Heart right ventricle (tissue), 16 donors: ENCODE results near the gene CLRN1. TPM values are rescaled to one million over a fixed set of nuclear protein-coding genes. Genes with fewer than 3 reads are reported as not detected.

ENCODE experiments used
- ATAC-seq, 8 donors: fragments of 200-7000 bp; cut with Tn5 transposase; one replicate each; pipeline ENCODE4 v1.9.1; 2020; ENCODE audit warnings: mild to moderate bottlenecking in 8 of 8, moderate library complexity in 8 of 8, moderate number of reproducible peaks in 1 of 8
- DNase-seq, 2 donors: peaks; one replicate each; pipeline ENCODE4 v3.0.0-alpha.2; 2020
- H3K27ac ChIP-seq, 10 donors: fragments of 200-600 bp; sonication (generic) in 2 of 10; one replicate each; pipeline versions ENCODE4 v1.5.0 to v1.8.0; 2020 to 2022; ENCODE audit warnings: mild to moderate bottlenecking in 3 of 10
- H3K27me3 ChIP-seq, 7 donors: fragments of 200-600 bp; one replicate each; pipeline ENCODE4 v1.8.0; 2021 to 2022; ENCODE audit warnings: mild to moderate bottlenecking in 2 of 7
- H3K36me3 ChIP-seq, 9 donors: fragments of 200-600 bp; sonication (generic) in 1 of 9; one replicate each; pipeline versions ENCODE4 v1.5.0 to v1.8.0; 2020 to 2022; ENCODE audit warnings: mild to moderate bottlenecking in 2 of 9
- H3K4me1 ChIP-seq, 9 donors: fragments of 200-600 bp; sonication (generic) in 1 of 9; one replicate each; pipeline versions ENCODE4 v1.5.0 to v1.8.0; 2020 to 2022; ENCODE audit warnings: mild to moderate bottlenecking in 4 of 9
- H3K4me3 ChIP-seq, 10 donors: fragments of 200-600 bp; sonication (generic) in 2 of 10; one replicate each; pipeline versions ENCODE4 v1.5.0 to v1.8.0; 2020 to 2022; ENCODE audit warnings: mild to moderate bottlenecking in 7 of 10, moderate library complexity in 2 of 10
- H3K9me3 ChIP-seq, 11 donors: fragments of 200-600 bp in 10 of 11; sonication (generic) in 2 of 11; one replicate each; pipeline versions ENCODE4 v1.5.0 to v1.8.0; 2013 to 2022; ENCODE audit warnings: mild to moderate bottlenecking in 2 of 11, control low read depth in 1 of 11, moderate library complexity in 1 of 11
- WGBS, 2 donors: extraction: QIAGEN DNeasy Blood & Tissue Kit; methylation state at CpG; one replicate each; pipeline ENCODE4 v1.1.7; 2013; ENCODE audit warnings: inconsistent platforms in 1 of 2; 5-methylcytosine and 5-hydroxymethylcytosine counted together
- intact Hi-C, 10 donors: fragments of 100-400 bp; cut with DNase I; formaldehyde crosslinking; loops; one replicate each; pipeline versions ENCODE4 v1.11.1 to v1.14.2; 2022
- polyA plus RNA-seq, 2 donors: library from polyadenylated mRNA; stranded (reverse); fragments of 200-250 nt; gene quantifications; one replicate each; pipeline ENCODE4 v1.2.3, GENCODE V29; 2013
- total RNA-seq, 10 donors: library from RNA; stranded (reverse); fragmentation: NEBNext Ultra II Directional in 3 of 10; extraction: Animal tissue kit (Norgen Biotek cat#: 25700) in 3 of 10; gene quantifications; one replicate each; pipeline versions ENCODE4 v1.2.1 to v1.2.4, GENCODE V29; 2021 to 2023
- TF ChIP-seq, protein P1 (sequence below), 9 donors: fragments of 200-600 bp; sonication (generic) in 2 of 9; IDR thresholded peaks; one replicate each; pipeline versions ENCODE4 v1.5.0 to v1.8.0; 2021 to 2022; ENCODE audit warnings: antibody characterized with exemption in 9 of 9, mild to moderate bottlenecking in 5 of 9, moderate library complexity in 1 of 9
- donor health status: Arrhythmogenic right ventricular cardiomyopathy.
- donor health status: ischemic (EF 13 %, LVEDD 7.1; RV severe dilation, severe dysfunction).
- donor health status: healthy with polysubstance abuse.
- donor health status: DM: no; HTN: yes; CAD: no.
- donor health status: DM: no; HTN: no; CAD: no.
- donor health status: ischemic (EF 25% LVEDD 6.9; RV normal size, moderate dysfunction).
- donor health status: ischemic (EF 25% LVEDD 5.7; RV mildly dilated, moderate dysfunction).
- donor health status: healthy.
- donor health status: DM: yes; HTN: yes; CAD: no.
- donor health status: Ischemic cardiomyopathy.
- donor health status: ischemic (EF 35%, LVEDD 5.7; RV mildly dilated, moderate dysfunction).
- donor health status: nonischemic (EF 11% LVEDD 7.7; RV severe dilation, severe dysfunction).
- donor health status: DM: yes; HTN: yes; CAD: no.
- donor health status: PGD.
- donor health status: ischemic (EF 29% LVEDD 5.4; RV normal size, mild dysfunction).
- donor health status: nonischemic (EF 23%, LVEDD 6.1; RV moderate dilation, normal function).

CLRN1 gene
- total and polyA plus RNA-seq, 12 donors: not detected

DNA sequence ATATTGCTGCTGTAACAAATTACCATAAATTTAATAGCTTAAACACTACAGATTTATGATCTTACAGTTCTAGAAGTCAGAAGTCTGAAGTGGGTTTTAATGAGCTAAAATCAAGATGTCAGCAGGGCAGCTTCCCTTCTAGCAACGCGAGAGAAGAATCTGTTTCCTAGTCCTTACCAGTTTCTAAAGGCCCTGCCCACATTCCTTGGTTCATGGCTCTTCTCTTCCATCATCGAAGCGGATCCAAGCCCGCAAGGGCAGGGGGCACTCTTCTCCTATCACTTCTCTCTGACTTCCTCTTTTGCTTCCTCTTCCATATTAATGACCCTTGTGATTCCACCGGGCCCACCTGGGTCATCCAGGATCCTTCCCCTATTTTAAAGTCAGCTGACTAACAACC, 83.4 kb downstream of the CLRN1 start:
- DNase-seq (no peak), ATAC-seq (no peak)
- 81 to 86% methylated on average over 6 of the region's 6 CpGs for WGBS, 2 donors
- TF ChIP-seq, protein P1, sequence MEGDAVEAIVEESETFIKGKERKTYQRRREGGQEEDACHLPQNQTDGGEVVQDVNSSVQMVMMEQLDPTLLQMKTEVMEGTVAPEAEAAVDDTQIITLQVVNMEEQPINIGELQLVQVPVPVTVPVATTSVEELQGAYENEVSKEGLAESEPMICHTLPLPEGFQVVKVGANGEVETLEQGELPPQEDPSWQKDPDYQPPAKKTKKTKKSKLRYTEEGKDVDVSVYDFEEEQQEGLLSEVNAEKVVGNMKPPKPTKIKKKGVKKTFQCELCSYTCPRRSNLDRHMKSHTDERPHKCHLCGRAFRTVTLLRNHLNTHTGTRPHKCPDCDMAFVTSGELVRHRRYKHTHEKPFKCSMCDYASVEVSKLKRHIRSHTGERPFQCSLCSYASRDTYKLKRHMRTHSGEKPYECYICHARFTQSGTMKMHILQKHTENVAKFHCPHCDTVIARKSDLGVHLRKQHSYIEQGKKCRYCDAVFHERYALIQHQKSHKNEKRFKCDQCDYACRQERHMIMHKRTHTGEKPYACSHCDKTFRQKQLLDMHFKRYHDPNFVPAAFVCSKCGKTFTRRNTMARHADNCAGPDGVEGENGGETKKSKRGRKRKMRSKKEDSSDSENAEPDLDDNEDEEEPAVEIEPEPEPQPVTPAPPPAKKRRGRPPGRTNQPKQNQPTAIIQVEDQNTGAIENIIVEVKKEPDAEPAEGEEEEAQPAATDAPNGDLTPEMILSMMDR (IDR thresholded peaks at IDR 0.05): no peak
- Histone ChIP-seq H3K27me3 (no peaks in the 10 kb centered on the region), H3K27ac (no peak overlapping the region), H3K4me3 (no peak overlapping the region), H3K9me3 (peaks cover 0 to 6% (median 0%) of the 10 kb centered on the region in 11 donors), H3K36me3 (no peaks in the 10 kb centered on the region), H3K4me1 (peaks cover 0 to 8% (median 0%) of the 10 kb centered on the region in 9 donors)
- intact Hi-C loops: no loop called here

GRCh38 chr3:150887031-150887430, 85.5 kb downstream of the CLRN1 start:
- H3K9me3 ChIP-seq: peaks cover 0 to 6% (median 0%) of the 10 kb centered on the region in 11 donors
- TF ChIP-seq, protein P1 (IDR thresholded peaks at IDR 0.05): no peak
- no peak overlapping the region for H3K4me3 ChIP-seq
- H3K36me3 ChIP-seq: no peaks in the 10 kb centered on the region
- no peaks in the 10 kb centered on the region for H3K27me3 ChIP-seq
- H3K27ac ChIP-seq: no peak overlapping the region
- WGBS, 2 donors: 92 to 97% methylated on average over 2 of the region's 2 CpGs
- peaks cover 0 to 8% (median 0%) of the 10 kb centered on the region in 9 donors for H3K4me1 ChIP-seq
- DNase-seq (no peak), ATAC-seq (no peak)
- intact Hi-C loops: no loop called here

DNA sequence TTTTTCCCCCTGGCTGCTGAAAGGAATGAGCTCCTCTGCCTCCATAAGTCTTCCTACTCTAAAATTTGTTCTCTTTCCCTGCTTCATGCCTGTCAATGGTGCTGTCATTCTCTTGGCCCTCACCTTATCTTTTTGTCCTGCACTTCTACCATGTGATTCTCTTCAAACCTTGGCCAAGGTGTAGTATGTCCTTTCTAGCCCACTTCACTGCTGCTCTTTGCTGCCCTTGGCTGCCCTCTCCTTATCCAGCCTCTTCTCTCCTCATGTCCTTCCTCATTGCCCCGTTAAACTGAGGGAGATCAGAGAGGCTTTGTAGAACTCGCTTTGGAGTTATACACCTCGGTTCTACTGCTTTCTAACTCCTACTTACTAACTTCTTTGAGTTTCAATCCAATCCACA, 87.0 kb downstream of the CLRN1 start:
- no peaks in the 10 kb centered on the region for H3K27me3 ChIP-seq
- no peak overlapping the region for H3K4me3 ChIP-seq
- ATAC-seq (peak in 4 of 8 donors; percentile 52 to 78 (median 69)), DNase-seq (no peak)
- intact Hi-C loops: no loop called here
- H3K9me3 ChIP-seq: peaks cover 0 to 6% (median 0%) of the 10 kb centered on the region in 11 donors
- H3K4me1 ChIP-seq: peaks cover 0 to 8% (median 0%) of the 10 kb centered on the region in 9 donors
- no peak overlapping the region for H3K27ac ChIP-seq
- 56 to 58% methylated on average over 3 of the region's 3 CpGs for WGBS, 2 donors
- TF ChIP-seq, protein P1 (IDR thresholded peaks at IDR 0.05): no peak
- no peaks in the 10 kb centered on the region for H3K36me3 ChIP-seq

DNA sequence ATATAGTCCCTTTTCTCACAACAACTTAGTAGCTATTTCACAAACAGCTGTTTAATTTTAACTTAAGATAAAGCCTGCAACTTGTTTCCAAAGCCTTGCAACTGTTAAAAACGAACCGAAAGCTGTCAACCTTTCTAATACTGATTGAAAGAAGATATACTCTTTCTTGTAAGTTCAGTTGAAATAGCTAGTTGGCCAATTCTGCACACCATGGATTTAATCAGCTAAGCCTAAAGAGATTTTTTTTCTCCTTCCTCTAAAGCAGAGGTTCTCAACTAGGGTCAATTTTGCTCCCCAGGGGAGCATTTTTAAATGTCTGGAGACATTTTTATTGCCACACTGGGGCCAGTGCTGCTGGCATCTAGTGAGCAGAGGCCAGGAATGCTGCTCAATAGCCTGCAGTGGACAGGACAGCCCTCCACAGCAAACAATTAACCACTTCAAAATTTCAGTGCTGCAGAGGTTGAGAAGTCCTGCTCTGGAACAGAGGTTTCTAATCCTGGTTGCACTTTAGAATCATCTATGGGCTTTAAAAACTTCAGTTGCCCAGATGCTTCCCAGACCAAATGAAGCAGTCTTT, 93.4 kb downstream of the CLRN1 start:
- Histone ChIP-seq H3K9me3 (no peaks in the 10 kb centered on the region), H3K27me3 (no peaks in the 10 kb centered on the region), H3K36me3 (no peaks in the 10 kb centered on the region), H3K27ac (no peak overlapping the region), H3K4me3 (no peak overlapping the region), H3K4me1 (peaks cover 0 to 32% (median 13%) of the 10 kb centered on the region in 9 donors)
- DNase-seq (no peak), ATAC-seq (peak in 1 of 8 donors; percentile 57)
- intact Hi-C loops: no loop called here
- TF ChIP-seq, protein P1 (IDR thresholded peaks at IDR 0.05): no peak
- 31 to 38% methylated on average over 2 of the region's 2 CpGs for WGBS, 2 donors
